GM21717 (cell line): ENCODE data around the gene RABIF.

ENCODE experiments used
- ATAC-seq: cut with Tn5 transposase; IDR thresholded peaks from one replicate; pipeline ENCODE4 v1.9.1; 2021; ENCODE audit warnings: mild to moderate bottlenecking, moderate library complexity; ENCODE audit not compliant: unreplicated experiment

Gene RABIF

DNA sequence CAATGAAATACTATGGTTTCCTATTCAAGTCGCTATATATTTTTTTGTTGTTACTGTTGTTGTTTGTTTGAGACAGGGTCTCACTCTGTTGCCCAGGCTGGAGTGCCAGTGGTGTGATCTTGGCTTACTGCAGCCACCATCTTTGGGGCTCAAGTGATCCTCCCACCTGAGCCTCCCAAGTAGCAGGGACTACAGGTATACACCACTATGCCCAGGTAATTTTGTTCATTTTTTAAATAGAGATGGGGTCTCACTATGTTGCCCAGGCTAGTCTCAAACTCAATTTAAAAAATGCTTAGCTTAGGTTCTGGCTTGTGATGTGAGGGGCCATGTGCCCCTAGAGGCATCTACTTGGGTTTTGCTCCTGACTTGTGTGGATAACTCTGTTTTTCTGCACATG, 9.8 kb downstream of the RABIF start:
- ATAC-seq = no peak

DNA sequence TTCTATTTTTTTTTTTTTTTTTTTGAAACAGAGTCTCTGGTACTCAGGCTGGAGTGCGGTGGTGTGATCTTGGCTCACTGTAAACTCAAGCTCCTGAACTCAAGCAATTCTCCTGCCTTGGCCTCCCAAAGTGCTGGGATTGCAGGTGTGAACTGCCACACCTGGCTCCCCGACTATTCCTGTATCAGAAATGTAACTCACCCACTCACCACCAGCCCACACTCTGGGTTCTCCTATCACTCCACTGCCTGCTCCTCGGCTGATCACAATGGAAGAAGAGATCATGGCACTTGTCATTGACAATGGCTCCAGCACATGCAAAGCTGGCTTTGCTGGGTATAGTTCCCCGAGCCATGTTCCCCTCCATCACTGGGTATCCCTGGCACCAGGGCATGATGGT, 15.9 kb downstream of the RABIF start:
- ATAC-seq = no peak

DNA sequence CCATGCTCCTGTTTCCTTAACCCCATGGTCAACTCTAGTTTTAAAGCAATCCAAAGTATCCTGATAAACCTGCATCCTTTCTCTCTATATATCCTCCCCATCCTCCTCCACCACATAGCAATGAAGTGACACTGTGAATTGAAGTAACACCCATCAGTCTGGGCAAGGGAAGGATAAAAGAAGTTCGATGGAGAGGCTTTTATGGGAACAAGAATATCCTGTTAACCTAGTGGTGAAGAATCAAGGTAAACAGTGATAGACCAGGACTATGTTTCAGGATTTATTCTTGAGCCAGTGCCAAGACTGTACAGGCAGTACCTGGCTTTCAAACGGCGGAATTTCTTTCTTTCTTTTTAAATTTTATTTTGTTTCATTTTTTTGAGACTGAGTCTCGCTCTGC, 17.6 kb downstream of the RABIF start:
- ATAC-seq = no peak

DNA sequence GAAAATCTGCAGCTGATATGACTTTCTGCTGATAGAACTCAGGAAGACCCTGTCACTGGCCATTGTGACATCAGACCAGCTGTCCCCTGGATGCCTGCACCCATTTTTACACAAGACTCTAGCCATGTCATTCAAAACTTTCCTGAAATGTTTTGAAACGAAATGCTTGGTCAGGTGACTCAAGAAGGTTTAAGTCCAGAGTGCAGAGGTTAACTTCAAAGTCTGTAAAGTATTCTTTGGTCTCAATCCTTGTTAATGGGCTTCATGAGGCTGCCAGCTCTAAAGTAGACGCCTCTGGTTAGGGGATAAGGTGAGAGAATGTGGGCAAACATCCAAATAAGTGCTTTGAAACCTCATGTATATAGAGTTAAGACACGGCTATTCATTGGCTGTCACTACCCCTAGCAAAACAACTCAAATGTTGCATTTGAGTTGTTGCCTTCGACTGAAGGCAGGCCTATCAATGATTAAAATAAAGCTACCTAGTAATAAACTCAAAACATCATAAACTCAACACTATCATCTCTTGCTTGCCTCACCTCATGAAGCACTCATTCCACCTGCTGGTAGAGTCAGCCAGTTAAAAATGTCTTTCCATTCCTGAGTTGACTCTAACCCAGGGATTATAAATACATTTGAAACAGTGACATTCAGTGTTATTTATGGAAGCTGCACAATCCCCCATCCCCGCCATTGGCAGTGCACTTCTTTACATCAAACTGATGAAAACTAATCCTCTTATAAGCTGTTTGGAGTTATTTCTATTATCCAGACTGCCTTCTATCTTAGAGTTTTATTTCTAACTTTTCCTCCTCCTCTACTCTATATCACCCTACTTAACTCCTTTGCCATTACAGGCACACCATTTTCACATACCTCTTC, 26.0 kb downstream of the RABIF start:
- no peak for ATAC-seq

DNA sequence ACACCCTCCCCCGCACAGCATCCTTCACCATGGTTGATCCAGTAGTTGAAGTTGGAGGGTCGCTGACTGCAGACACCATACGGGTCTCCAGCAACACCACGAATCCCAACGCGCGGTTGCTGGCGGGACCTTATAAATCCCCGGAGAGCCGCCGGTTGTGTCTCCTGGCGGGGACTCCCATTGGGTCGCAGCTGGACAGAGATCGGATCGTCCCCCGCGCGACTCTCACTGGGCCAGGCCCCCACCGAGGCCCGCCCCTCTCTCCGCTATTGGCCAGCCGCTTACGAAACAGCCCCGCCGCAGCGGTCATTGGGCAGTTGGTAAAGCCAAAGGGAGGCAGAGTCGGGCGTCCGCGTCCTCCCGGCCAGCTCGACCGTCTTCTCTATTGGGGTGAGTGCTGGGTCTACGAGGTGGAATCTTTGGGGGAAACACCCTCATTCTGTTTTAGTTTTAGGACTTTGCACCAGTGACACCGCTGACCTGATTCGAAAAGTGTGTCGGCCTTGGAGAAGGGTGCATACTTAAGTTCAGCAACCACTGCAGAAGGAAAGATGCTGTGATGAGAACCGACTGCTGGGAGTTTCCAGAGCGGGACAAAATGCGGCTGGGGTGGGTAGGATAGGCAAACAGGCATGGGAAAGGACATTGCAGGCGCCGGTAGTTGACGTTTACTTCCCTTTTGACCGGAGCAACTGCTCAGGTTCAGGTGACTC, 27.4 kb downstream of the RABIF start:
- no peak for ATAC-seq

DNA sequence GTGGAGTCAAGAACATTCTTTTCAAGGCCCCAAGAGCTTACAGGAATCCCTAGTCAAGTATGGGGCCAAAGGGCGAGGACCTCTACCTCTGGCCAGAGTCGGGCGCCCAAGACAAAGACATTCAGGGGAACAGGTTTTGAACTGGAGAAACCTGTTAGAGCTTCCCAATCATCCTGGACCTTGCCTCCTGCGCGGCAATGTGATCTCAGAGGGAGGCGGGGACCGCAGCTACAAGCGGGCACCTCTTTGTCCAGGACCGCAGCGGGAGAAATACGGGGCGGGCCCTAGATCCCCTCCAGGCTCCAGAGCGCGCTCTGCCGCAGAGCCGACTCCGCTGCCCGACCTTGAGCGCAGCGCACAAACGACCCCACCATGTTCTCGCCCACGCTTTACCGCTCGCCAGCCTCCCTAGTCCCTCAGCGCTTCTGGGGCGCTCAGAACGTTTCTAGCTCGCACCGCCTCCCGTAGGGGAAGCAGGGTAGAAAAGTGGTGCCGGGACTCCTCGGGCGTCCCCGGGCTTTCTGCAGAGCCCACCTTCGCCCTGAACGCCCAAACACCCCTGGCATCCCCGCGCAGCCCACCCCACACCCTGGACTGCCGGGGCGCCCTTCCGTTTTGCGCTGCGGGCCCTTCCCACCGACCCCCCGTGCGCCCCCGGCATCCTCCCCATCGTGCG, 28.1 kb downstream of the RABIF start:
- no peak for ATAC-seq

DNA sequence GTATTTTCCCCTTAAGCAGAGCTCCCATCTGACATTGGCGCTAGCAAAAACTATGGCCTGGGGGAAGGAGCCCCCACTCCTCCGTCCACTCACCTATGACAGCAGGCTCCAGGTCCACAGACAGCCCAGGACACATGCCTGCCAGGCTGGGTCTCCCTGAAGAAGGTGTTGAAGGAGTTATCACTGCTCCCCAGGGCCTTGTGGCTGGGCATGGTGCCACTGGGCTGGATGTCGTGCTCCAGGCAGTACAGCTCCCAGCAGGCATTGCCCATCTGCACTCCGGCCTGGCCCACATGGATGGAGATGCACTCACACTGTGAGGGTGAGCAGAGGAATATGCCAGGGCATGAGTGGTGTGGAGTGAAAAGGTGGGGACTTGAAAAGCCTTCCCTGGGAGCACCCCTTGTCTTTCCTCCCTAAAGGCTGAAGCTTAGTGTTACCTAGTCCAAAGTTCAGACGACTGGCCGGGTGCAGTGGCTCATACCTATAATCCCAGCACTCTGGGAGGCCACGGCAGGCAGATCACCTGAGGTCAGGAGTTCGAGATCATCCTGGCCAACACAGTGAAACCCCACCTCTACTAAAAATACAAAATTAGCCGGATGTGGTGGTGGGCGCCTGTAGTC, 30.0 kb downstream of the RABIF start:
- ATAC-seq = no peak

DNA sequence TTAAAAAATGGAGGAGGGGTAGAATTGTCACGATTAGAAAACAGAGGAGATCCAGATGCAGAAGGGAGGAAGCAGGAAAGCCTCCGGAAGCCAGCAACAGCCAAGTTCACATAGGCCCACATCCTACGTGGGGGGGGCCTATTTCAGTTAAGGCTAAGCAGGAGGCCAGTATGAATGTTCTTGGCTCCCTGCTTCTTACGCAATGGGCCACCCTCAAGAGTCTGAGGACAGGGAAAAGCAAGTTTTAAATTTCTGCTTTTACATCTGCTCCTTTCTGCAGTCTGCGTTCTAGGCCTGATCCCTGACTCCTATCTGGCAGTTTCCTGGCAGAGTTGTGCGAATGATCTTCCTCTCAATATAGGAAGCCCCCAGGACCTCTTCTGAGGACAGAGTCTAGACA, 30.6 kb downstream of the RABIF start:
- no peak for ATAC-seq

DNA sequence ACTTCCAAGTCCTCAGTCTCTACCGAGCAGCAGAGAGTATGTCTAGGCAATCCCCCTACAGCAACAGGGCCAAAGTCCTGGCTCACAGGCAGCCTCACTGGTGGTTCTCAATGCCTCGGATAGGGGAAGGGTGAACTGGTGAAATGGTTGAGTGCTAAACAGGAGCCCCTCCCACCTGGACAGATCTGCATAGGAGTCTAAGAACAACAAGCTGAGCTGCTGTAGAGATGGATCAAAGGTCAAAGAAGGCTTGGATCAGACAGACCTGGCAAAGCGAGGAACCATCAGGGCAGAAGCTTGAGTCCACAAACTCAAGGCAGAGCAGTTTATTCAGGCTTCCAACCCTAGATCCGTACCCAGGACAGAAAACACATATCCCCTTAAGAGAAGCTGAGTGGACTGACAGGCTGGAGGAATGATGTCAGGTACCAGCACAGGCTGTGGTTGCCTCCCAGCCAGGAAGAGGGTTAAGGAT, 31.8 kb downstream of the RABIF start:
- ATAC-seq = no peak

DNA sequence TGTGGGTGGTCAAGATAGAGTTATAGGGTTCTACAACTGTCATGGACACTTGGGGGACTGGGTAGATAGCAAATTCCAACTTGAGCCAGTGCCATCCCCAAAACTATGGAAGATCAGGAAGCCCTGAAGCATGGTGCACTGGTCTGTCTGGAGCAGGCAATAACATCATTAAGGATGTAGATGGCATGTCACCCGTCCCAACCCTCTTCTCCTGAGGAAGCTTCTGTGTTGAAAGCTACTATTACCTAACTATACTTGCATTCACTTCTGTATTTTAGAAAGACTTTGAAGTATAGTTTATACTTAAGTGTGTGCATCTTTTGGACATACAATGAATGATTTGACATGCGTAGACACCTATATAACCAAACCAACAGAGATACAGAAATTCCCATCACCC, 32.9 kb downstream of the RABIF start:
- no peak for ATAC-seq

DNA sequence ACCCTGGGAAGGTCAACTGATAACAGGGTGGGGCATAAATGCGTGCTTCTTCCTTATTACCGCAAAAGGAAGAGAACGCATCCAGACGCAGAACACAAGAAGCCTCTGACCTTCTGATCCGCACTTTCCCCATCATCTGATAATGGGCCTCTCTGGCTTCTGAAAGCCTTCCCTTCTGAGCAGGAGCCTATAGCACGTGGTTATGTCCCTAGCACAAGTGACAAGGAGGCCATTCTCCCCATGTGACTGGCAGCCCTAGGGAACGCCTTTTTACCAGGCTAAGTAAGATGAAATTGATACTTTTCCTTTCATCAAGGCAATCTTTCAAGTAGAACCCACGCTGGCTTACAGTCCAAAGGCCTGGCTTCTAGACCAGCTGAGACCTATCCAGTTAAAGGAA, 34.2 kb downstream of the RABIF start:
- no peak for ATAC-seq

DNA sequence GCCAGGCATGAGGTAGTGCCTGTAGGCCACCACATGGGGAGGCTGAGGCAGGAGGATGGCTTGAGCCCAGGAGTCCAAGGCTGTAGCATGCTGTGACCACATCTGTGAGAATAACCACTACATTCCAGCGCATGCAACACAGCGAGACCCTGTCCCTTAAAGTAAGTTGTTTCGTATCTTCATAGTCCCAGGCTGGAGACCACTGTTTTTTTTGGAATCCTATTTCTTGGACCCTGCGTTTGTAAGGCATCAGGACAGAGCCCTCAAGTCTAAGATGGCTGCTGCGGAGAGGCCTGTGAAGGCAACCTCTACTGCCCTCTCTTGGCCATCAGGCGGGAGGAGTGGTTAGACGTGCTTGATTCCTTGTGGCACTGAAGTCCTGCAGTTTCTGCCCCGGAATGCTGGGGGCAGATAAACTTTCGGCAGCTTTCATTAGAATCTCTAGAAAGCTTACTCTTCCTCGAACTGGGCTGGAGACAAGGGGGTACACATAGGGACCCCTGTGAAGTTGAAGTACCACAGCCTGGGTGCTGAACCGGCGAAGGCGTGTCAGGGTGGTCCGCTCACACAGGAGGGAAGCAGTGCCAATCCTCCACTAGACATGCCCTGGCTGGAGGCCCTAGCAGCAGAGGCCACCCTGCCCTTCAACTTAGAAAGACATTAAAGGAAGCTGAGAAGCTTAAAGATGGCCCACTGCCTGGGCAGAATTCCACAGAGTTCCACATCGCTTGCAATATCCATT, 36.6 kb downstream of the RABIF start:
- ATAC-seq = no peak

DNA sequence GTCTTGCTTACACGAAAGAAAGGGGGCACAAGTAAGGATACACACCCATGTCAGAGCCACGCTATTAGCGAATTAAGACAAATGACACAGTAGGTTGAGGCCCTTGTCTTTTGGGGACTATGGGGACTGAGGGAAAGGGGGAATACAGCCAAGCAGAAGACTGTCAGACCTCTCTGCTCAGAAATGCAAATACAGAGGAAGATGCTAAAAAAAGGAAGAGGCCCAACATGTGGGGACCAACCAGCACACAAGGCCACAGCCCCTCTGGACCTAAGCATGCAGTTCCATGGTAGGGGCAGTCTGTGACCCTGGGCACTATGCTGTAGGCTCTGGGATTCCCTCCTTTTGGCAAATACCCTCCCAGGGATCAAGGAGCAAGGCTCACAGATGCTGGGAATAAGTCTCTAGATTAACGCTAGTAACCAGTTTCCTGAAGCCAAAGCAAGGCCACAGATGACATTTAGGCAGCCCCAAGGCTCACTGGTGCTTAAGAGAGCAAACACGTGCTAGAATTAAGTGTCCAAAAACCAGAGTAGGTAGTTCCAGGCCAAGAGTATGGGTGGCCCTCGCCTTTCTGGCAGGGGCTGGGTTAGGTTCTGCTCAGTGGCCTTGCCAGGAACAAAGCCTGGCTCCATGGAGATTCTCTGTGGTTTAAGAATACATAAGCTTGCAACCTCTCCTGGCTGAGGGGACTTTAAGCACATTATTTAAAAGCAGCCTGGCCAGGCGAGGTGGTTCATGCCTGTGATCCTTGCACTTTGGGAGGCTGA, 38.2 kb downstream of the RABIF start:
- ATAC-seq = no peak

DNA sequence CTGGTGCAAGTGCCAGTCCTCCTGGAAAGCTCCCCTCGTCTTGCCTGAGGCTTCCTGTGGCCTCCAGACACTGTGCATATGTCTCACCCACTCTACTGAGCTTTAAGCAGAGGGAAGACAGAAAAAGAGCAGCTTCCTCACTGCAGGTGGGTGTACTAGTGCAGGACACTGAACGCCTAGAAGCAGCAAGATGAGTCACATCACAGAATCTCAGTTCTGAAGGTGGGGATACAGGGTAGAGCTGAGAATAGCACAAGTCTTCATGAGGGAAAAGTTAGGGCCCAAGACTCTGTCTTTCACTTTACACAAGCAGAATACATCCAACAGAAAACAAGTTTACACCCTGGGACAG, 40.8 kb downstream of the RABIF start:
- peak; percentile 70 for ATAC-seq

DNA sequence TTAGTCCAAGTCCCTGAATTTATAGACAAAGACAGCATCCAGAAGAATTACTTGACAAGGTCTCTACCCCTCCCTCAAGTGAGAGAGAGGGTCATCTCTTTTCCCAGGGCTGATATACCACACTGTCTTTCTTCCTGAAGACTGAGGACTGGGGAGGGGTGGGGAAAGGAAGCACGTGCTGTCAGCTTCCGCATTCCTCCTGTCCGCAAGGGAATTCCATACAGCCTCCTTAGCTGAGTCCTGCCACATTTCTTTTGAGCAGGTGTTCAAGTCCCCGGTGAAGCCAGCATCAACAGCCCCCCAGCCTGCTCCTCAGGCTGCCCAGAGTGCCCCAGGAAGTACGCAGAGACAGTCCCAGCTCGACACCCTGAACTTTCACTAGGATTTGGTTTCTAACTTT, 44.0 kb downstream of the RABIF start:
- ATAC-seq = no peak

DNA sequence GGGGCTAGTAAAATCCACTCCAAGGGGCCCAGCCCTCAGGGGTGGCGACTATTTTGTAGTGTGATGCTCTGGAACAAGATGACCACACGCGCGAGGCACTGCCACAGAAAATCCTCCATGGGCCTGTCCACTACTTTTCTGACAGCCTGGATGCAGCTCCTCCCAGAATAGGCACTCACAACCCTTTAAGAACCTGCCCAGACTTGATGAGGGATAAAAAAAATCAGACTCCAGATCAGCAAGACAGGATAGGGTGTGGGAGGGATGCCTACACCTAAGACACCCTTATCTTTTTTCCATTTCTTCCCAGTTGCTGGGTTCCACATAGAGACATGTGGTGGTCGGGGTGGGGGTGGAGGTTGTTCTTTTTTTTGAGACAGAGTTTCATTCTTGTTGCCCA, 44.7 kb downstream of the RABIF start:
- no peak for ATAC-seq

DNA sequence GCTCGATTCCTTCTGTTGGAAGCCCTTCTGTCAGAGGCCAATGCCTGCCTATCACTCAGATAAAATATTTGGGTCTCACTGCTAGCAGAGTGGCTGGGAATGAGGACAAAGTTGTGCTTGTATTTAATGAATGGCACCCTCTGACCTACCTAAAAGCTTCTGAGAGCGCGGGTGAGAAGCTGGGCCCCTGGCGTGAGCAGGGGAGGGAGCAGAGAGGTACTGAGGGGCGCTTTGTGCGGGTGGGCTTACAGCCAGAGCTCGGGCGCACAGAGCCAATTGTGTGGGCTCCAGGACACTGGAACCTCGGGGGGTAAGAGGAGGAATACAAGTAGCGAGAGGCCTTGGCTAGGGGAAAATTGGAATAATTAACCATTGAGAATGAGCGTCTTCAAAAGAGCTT, 45.9 kb downstream of the RABIF start:
- no peak for ATAC-seq

DNA sequence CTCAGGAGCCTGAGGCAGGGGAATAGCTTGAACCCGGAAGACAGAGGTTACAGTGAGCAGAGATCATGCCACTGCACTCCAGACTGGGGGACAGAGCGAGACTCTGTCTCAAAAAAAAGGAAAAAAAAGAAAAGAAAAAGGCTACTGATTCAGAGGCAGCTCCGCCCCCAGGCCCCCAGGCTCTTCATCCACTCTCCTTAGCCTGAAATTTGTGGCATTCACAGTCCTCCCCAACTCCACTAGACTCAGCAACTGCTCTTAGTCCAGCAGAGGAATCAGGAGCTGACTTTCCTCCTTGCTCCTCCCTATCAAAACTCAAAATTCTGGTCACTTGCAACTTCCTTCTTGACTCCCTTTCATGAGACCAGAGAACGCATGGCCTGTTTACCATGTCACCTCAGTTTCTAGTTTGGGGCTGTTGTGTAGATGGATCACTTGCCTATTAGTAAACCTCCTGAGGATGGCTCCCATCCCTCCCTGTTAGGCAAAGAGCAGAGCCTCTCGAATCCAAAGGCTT, 51.1 kb downstream of the RABIF start:
- ATAC-seq = no peak

DNA sequence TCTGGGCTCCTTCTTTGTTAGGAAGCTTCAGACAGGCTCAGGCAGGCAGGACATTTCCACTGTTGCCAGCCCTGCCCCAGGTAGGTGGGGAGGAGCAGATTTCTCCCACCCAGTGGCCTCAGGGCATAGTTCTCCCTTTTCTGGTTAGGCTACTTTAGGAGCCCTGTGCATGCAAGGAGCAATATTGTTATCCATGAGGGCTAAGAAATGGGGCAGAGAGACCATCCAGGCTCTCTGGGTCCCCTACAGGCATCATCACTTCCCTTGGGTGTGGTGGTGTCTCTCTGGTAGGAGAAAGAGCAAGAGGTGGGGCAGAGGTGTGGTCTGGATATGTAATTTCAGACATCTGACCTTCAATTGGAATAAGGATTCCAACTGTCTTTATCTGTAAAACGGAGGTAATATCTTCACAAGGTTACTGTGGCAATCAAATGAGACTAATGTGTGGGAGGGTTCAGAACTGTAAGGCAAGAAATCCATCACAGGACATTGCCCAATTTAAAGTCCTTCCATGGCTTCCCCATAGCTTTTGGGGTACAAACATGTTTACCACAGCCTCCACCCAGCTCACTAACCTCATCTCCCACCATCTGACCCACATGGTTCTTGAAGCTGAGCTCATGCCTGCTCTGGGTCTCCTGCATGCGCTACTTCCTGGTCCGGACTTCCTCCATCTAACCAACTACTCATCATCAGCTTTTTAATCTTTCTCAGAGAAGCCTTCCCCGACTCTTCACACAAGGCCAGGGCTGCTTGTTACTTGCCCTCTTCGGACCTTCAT, 52.1 kb downstream of the RABIF start:
- no peak for ATAC-seq
